GM21717 (cell line): ENCODE measurements around the gene ZNF664.

Experiments
- ATAC-seq: cut with Tn5 transposase; IDR thresholded peaks from one replicate; pipeline ENCODE4 v1.9.1; 2021; ENCODE audit warnings: mild to moderate bottlenecking, moderate library complexity; ENCODE audit not compliant: unreplicated experiment

ZNF664 gene

DNA sequence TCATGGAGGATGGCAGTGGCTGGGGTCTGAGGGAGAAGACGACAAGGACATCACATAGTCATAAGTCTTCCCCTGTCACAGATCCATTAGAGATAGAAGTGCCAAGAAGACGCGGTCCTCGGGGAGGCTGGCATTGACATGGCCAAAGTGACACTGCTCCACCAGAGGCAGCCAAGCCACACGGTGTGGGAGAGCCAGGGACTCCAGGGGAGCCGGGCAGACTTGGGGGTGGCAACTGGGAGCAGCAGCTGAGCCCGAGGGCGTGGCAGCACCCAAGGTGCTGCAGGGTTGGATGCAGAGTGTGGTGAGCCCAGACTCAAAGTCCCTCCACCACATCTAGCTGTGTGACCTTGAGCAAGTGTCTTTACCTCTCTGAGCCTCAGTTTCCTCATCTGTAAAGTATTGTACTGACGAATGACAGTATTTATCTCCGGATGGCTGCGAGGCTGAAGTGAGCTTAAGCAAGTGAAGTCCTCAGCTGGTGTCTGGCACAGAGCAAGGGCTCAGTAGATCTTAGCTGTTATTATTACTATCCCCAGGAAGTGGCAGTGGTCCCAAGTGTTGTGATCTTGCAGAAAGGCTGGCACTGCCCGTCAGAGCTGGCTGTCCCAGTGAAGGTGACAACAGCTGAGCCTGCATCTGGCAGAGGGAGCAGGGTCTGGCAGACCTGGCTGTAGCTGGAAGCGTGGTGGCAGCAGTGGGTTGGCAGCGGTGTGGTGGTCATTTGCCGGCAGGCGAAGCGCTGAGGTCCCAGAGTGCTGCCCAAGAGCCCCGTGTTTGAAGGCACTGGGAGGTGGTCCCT, 54.9 kb downstream of the ZNF664 start:
- no peak for ATAC-seq

DNA sequence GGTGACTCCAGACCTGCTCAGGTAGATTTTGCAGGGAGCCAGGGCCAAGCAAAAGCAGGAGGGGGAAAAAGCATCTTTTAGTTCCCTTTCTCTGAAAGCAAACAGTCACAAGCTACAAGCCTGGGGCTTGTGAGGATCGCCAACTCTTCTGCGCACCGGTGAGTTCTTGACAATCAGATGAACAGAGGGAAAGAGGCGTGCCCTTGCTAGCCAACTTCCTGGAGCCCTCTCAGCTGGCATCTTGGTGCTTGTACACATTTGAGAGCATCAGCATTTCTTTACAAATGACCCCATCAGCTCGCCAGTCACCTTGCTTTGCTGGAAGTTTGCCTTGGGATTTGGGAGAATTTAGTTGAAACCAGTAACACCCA, 55.5 kb downstream of the ZNF664 start:
- no peak for ATAC-seq

GRCh38 chr12:124030008-124030407, 57.0 kb downstream of the ZNF664 start:
- ATAC-seq, result no peak

GRCh38 chr12:124030510-124030909, 57.5 kb downstream of the ZNF664 start:
- no peak for ATAC-seq

GRCh38 chr12:124031058-124031457, 58.0 kb downstream of the ZNF664 start:
- no peak for ATAC-seq

- ATAC-seq, result no peak
Observed at GRCh38 chr12:124032265-124032886, 59.4 kb downstream of the ZNF664 start.

GRCh38 chr12:124033859-124034258, 60.8 kb downstream of the ZNF664 start:
- no peak for ATAC-seq

DNA sequence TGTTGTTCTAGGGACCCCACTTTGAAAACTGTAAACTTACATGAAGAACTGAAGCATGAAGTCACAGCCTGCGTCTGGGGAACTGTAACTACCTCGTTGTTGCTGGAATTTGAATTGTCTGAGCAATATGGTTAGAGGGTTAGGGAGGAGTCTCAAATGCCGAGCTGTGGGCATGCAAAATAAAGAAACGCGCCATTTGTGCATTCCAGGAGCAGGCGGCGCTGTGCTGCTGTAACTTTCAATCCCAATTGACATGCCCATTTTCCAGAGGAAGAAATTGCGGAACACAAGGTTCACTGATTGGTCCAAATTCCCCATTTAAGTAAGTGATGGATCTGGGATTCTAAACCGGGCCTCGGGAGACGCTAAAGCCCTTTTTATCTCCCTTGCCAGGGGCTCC, 61.3 kb downstream of the ZNF664 start:
- ATAC-seq, result no peak

DNA sequence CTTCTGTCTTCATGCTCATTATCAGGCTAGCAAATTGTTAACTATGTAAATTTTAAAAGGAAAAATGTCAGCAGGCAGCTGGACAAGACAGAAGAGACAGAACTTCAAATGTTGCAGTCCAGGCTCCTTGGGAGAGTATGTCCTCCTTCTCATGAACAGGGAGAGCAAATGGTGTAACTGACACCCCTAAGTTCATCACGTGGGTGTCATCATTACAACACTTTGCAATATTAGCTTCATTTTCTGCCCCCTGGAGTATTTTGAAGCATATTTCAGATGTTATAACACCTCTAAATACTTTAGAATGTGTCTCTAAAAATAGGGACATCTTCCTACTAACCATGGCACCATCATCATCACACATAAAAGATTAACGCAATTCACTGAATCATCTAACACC, 62.1 kb downstream of the ZNF664 start:
- ATAC-seq, result no peak

- ATAC-seq, result no peak
Observed at GRCh38 chr12:124036171-124036598, 63.2 kb downstream of the ZNF664 start.

- no peak for ATAC-seq
Observed at GRCh38 chr12:124036657-124037109, 63.7 kb downstream of the ZNF664 start.

GRCh38 chr12:124037331-124037730, 64.3 kb downstream of the ZNF664 start:
- ATAC-seq, result no peak

GRCh38 chr12:124039276-124039675, 66.3 kb downstream of the ZNF664 start:
- ATAC-seq, result no peak

DNA sequence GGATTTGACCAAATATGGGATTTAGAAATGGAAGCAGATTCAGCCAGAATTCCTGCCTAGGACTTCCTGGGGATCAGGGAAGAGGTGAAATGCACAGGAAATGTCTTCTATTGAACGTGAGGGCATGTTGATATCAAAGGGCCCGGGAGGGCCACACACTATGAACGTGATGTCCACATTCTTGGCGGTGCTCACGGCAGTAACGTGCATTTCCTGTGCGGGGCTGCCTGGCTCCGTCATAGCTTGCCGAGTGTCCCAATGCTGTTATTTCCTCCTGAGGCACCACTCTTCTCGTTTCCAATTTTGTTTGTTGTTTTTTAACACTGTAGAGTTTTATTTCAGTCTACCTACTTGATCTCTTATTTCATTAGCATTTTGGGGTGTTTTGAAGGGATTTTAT, 67.3 kb downstream of the ZNF664 start:
- ATAC-seq, result no peak

GRCh38 chr12:124040737-124041136, 67.7 kb downstream of the ZNF664 start:
- ATAC-seq, result no peak

- ATAC-seq, result no peak
Observed at GRCh38 chr12:124041907-124042306, 68.9 kb downstream of the ZNF664 start.

GRCh38 chr12:124044021-124044420, 71.0 kb downstream of the ZNF664 start:
- ATAC-seq, result no peak

DNA sequence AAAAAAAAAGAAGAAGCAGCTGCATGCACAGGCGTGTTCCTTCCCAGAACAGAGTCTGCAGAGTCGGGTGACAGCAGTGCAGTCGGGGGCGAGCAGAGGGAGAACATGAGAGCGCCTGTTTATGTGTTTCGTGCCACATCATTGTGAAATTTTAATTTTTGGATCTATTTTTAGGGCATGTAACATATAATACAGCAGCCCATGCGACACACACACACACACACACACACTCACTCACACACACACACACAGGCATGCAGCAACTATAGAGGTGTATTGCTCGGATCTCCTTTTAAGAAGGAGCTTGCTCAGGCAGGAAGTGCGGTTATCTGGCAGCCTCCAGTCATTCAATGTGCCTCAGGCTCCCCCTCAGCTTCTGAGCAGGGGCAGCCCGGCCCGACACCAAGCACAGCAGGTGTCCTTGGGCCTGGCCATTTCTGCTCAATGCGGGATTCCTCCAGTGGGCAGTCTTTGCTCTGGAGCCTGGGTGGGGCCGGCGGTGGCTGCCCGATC, 71.8 kb downstream of the ZNF664 start:
- ATAC-seq, result no peak

DNA sequence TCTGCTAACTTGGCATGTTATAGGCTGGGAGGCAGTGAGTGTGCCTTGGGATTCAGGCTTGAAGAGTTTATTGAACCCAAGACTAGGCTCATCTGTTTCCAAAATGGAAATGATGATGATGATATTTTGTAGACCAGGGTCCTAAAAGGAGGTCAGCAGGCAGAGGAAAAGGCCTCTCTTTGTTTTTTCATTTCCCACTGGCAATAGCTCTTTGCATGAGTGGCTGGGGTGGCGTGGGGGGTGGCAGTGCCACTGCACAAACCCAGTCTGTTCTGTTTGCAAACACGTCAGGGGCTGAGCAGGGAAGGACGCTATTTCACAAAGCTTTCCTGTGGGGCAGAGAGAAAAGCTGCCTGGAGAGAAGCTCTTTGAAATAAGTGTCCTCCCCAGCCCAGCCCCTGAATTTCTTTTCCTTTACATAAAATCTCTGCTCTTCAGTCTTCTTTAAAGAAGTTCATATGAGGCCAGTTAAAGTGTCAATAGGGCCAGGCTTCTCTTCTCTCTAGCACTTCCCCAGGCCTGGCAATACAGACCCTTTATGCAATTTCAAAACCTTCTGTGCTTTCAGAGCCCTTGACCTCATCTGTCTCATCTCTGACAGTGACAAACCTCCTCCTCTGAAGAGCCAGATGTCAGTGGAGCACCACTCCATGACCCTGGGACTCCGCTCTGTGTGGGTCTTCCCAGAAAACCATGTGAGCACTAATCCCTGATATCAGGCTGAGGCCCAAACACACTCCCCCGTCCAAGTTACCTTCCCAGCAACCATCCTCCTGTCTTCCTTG, 72.8 kb downstream of the ZNF664 start:
- ATAC-seq, result no peak

- ATAC-seq, result no peak
Observed at GRCh38 chr12:124046456-124046740, 73.4 kb downstream of the ZNF664 start.

DNA sequence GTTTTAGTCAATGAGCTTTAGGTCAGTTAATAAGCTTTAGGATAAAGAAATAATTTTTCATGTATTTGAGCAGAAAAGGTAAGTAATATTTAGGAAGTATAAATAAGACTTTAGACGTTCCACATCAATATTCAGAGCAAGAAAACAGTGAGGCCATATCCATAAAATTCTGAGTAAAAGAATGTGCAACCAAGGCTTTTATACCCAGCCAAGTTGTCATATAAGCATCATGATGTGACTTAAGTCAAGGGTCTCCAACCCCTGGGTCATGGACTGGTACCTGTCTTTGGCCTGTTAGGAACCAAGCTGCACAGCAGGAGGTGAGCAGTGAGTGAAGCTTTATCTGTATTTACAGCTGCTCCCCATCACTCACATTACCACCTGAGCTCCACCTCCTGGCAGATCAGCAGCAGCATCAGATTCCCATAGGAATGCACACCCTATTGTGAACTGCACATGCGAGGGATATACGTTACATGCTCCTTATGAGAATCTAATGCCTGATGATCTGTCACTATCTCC, 74.1 kb downstream of the ZNF664 start:
- ATAC-seq, result no peak
